ENCODE data around the gene NUDT13. TPM values are rescaled to one million over a fixed set of nuclear protein-coding genes. Genes with fewer than 3 reads are reported as not detected.

The NUDT13 gene
- total and polyA plus RNA-seq, 9 of the 15 experiments (the other 6 are each of a cell fraction or from before 2014, with no cell fraction given) = 4.7 to 11.1 (median 5.6) TPM

- no peak; the same call in 1 of the 2 replicates for TF ChIP-seq ARID3A (IDR thresholded peaks at IDR 0.05; ENCODE audit: borderline replicate concordance, low read depth, low read length)
- TF ChIP-seq MAFK (IDR thresholded peaks at IDR 0.05; ENCODE audit: low read length) = peak; percentile 28; the same call in 1 of the 2 replicates
- TF ChIP-seq U2AF2 (optimal IDR thresholded peaks at IDR 0.05; ENCODE audit: low read depth, low read length) = no peak
- no peak for TF ChIP-seq RERE (CRISPR knock-in tag; IDR thresholded peaks at IDR 0.05; ENCODE audit: borderline replicate concordance)
- TF ChIP-seq TSC22D4 (tag; IDR thresholded peaks at IDR 0.05) = no peak
- peak; percentile 69; the same call in 1 of the 2 replicates for TF ChIP-seq ZNF740 (CRISPR knock-in tag; IDR thresholded peaks at IDR 0.05)
- TF ChIP-seq ZNF740 (tag; IDR thresholded peaks at IDR 0.05) = no peak
- no peak for TF ChIP-seq ZNF277 (CRISPR knock-in tag; IDR thresholded peaks at IDR 0.05; ENCODE audit: borderline replicate concordance)
- TF ChIP-seq DPF2 (IDR thresholded peaks at IDR 0.05) = no peak
- TF ChIP-seq BRD9 (IDR thresholded peaks at IDR 0.05; ENCODE audit: low read depth, partially characterized antibody) = no peak
- peak; percentile 74 for TF ChIP-seq RFX5 (IDR thresholded peaks at IDR 0.05; ENCODE audit: low read depth, low read length)
- TF ChIP-seq ESRRB (CRISPR knock-in tag; IDR thresholded peaks at IDR 0.05; ENCODE audit: borderline replicate concordance) = no peak
- TF ChIP-seq RB1 (IDR thresholded peaks at IDR 0.05; ENCODE audit: low read depth) = peak; percentile 84
- TF ChIP-seq GABPB1 (CRISPR knock-in tag; IDR thresholded peaks at IDR 0.05) = peak; percentile 99
- TF ChIP-seq ZNF717 (CRISPR knock-in tag; IDR thresholded peaks at IDR 0.05) = no peak
- no peak for TF ChIP-seq THAP7 (CRISPR knock-in tag; IDR thresholded peaks at IDR 0.05)
These were observed 57.7 kb downstream of the NUDT13 start, which contains the start of the genes ECD and FAM149B1 (continued) for GRCh38 chr10:73167783-73168464.

Data from K562 (cell line).